SIG-M5 (cell line): ENCODE results near the gene ZNF525.
"Not testable (repeated sequence)": the region's sequence is repeated elsewhere in the genome, so short reads cannot be mapped to it uniquely, and the experiment has no call there.

ENCODE experiments used
- DNase-seq: peaks from one replicate; lab custom pipeline; 2025; lab: John Stamatoyannopoulos, UW

The ZNF525 gene

DNA sequence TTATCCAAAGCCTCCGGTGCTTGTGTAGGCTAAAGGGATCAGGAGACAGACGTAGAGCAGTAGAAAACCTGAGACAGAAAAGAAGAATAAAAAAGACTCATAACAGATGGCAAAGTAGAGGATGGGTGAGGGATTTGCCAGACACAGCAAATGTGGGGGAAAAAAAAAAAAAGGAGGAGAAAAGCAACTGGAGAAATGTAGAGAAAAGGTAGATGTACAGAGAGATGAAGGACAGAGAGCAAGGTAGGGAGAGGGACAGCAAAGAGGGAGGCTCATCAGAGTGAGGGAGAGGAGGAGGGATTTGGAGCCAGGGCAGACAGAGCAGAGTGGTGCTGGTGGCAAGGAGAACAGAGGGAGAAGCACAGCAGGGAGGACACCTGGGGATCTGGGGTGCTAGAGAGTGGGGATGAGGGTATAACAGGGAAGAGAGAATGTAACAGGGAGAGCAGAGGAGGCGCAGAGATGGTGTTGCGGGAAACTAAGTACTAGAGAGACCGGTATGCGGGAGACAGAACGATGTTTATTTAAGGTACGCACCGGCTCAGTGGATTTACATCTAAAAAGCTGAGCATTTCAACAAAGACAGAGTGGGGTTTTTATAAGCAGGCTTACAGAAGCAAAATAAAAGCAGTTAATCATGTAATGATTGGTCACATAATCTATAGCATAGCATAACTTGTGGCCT, 30.5 kb downstream of the ZNF525 start:
- DNase-seq: not testable (repeated sequence)

GRCh38 chr19:53396525-53396868, 31.0 kb downstream of the ZNF525 start:
- no peak for DNase-seq

DNA sequence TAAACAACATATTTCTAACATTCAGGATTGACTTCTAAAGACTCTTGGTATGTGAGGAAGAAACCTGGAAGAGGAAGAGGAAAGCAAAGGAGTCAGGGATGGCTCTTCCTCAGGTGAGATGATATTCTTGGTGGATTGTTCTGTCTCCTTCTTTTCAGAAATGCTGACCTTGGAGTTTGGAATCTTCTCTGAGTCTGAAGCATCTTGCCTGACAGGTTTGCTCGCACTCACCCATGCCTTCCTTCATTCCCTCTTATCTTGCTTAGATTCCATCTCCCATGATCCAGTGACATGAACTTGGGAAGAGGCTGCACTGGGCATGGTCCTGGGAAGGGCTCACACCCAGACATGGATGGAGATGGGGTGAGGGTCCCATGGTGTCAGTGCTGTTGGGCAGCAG, 32.4 kb downstream of the ZNF525 start:
- not testable (repeated sequence) for DNase-seq

DNA sequence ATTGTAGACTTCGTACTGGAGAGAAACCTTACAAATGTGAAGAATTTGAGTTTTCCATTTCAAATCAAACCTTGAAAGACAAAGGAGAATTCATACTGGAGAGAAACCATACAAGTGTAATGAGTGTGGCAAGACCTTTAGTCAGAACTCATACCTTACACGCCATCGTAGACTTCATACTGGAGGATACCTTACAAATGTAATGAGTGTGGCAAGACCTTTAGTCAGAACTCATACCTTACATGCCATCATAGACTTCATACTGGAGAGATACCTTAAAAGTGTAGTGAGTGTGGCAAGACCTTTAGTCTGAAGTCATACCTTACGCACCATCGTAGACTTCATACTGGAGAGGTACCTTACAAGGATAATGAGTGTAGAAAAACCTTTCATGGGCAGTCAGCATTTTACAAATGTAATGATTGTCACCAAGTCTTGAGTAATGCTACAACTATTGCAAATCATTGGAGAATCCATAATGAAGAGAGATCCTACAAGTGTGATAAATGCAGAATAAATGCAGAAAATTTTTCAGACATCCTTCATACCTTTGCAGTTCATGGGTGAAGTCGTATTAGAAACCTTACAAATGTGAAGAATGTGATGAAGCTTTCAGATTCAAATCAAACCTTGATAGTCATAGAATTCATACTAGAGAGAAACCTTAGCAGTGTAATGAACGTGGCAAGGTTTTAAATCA, 44.1 kb downstream of the ZNF525 start:
- no peak for DNase-seq

- not testable (repeated sequence) for DNase-seq
Measured at GRCh38 chr19:53420520-53421315, 55.2 kb downstream of the ZNF525 start.

DNA sequence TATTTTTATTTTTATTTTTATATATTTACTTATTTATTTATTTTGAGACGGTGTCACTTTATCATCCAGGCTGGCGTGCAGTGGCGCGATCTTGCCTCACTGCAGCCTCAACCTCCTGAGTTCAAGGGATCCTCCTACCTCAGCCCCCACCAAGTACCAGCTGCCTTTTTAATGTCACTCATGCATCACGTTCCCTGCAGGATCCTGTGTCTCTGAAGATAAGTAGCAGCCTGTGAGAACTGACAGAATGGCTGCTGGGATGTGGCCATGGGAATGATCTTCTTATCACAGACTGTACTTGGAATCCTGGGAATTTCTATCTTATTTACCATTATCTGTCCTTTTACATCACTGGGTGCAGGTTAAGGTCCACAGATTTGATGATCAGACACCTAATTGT, 57.0 kb downstream of the ZNF525 start:
- no peak for DNase-seq

- not testable (repeated sequence) for DNase-seq
Measured at GRCh38 chr19:53423074-53423473, 57.6 kb downstream of the ZNF525 start.

- not testable (repeated sequence) for DNase-seq
Measured at GRCh38 chr19:53423680-53424079, 58.2 kb downstream of the ZNF525 start.

- DNase-seq: no peak
Measured at GRCh38 chr19:53424968-53425597, 59.6 kb downstream of the ZNF525 start.

DNA sequence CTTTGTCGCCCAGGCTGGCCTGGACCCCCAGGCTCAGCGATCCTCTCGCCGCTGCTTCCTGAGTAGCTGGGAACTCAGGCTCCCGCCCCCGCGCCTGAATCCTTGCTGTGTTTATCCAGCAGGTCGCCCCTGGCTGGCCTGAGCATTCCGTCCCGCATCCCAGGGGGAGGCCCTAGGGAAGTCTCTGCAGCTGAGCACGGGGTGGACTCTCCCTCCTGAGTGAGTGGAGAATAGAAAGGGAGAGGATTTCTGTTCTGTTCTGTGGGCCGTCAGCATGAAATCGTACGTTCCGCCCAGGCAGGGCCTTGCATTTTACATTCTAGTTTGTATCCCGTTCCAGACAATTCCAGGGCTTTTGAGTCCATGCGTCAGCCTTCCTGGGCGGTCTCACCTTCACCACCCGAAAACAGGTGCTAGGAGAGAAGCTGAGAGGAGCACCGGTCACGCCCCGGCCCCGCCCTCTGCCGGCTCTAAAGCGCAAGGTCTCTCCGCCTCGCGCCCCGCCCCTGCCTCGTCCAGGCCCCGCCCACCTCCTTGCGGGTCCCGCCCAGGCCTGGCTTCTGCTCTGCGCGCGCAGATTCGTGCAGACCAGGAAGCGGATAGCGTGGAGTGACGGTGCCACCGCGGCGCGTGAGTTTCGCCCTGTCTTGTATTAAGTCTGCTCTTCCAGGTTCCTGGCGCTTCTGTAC, 66.0 kb downstream of the ZNF525 start, which contains the start of gene ZNF761:
Gene ZNF761, plus strand, starts transcription at position 586 of the 689 bp plus-strand sequence. CDS start 15,285 bp downstream, outside the sequence.
- DNase-seq: no peak

DNA sequence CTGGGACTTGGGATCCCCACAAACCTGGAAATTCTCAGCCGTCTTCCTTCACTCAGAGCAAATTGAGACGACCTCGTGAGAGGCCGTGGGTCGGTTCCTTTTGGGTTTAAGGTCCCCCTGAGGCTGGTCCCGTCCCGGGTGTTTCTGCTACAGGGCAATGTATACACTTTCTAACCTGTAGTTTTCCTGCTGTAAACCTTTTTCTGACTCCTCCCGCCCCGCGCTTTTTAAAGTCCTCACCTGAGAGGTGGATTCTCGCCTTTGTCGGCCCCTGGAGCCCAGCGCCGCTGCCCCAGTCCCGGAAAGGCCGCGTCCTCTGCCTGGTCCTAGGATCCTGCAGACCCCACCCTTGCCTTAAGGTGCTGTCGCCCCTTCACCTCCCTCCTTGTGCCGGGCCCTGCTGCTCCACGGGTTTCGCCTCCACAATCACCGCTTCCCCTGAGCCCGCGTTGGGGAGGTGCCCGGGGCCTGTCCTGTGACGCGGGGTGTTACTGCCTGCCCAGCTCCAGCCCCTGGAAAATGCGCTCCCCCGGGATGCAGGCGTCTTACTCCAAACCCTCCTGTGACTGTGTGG, 66.7 kb downstream of the ZNF525 start:
- no peak for DNase-seq
